Endothelial cell (in vitro differentiated cells): ENCODE data around the gene GRM7. TPM values are rescaled to one million over a fixed set of nuclear protein-coding genes. Genes with fewer than 3 reads are reported as not detected.

ENCODE experiments used
- DNase-seq: peaks from one replicate; pipeline ENCODE4 v3.0.0; 2021; ENCODE audit warnings: low spot score
- H3K27ac Mint-ChIP-seq: one replicate; pipeline ENCODE4 v1.8.0; 2021; ENCODE audit warnings: mixed read lengths, inconsistent platforms; ENCODE audit not compliant: unreplicated experiment
- H3K27me3 Mint-ChIP-seq: one replicate; pipeline ENCODE4 v1.8.0; 2021; ENCODE audit warnings: mild to moderate bottlenecking, moderate library complexity, mixed read lengths, inconsistent platforms; ENCODE audit not compliant: unreplicated experiment
- H3K36me3 Mint-ChIP-seq: one replicate; pipeline ENCODE4 v1.8.0; 2021; ENCODE audit warnings: mild to moderate bottlenecking, low read depth, mixed read lengths, inconsistent platforms; ENCODE audit not compliant: unreplicated experiment
- H3K4me1 Mint-ChIP-seq: one replicate; pipeline ENCODE4 v1.8.0; 2021; ENCODE audit warnings: mild to moderate bottlenecking, mixed read lengths, inconsistent platforms; ENCODE audit not compliant: unreplicated experiment
- H3K4me3 Mint-ChIP-seq: one replicate; pipeline ENCODE4 v1.8.0; 2021; ENCODE audit warnings: mild to moderate bottlenecking, mixed read lengths, inconsistent platforms; ENCODE audit not compliant: unreplicated experiment
- H3K9me3 Mint-ChIP-seq: one replicate; pipeline ENCODE4 v1.8.0; 2021; ENCODE audit warnings: mixed read lengths, inconsistent platforms; ENCODE audit not compliant: unreplicated experiment
- total RNA-seq: library from RNA; stranded (reverse); fragmentation: NEBNext Ultra II Directional; extraction: Animal tissue kit (Norgen Biotek cat#: 25700); gene quantifications from one replicate; pipeline ENCODE4 v1.2.1, GENCODE V29; 2021; ENCODE audit not compliant: unreplicated experiment
- TF ChIP-seq, protein P1 (sequence below): fragments of 200-600 bp; sonication (generic); IDR thresholded peaks from one replicate; pipeline ENCODE4 v1.5.0; 2021; ENCODE audit warnings: antibody characterized with exemption; ENCODE audit not compliant: unreplicated experiment

GRM7 gene
- total RNA-seq, 1 donor from 2014 or later = 0.18 TPM

DNA sequence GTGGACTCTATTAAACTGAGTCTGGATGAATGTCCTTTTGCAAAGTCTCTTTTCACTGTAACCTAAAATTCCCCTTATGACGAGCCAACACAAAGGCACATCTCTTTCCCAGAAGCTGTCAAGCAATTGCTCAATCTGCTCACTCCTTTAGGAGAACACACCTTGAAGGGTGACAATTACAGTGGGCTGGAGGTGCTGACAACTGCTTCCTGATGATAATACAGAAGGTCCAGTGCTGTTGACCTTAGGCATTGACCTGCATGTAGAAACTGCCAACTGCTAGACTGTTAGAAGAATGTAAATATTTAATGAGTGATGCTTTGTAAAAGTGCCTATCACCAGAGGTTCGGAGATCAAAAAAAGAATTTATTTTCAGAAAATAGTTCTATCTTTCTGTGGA lies 757.7 kb downstream of the GRM7 start:
- Mint-ChIP-seq H3K36me3 (no peaks in the 10 kb centered on the region), H3K9me3 (no peaks in the 10 kb centered on the region)
- TF ChIP-seq, protein P1, sequence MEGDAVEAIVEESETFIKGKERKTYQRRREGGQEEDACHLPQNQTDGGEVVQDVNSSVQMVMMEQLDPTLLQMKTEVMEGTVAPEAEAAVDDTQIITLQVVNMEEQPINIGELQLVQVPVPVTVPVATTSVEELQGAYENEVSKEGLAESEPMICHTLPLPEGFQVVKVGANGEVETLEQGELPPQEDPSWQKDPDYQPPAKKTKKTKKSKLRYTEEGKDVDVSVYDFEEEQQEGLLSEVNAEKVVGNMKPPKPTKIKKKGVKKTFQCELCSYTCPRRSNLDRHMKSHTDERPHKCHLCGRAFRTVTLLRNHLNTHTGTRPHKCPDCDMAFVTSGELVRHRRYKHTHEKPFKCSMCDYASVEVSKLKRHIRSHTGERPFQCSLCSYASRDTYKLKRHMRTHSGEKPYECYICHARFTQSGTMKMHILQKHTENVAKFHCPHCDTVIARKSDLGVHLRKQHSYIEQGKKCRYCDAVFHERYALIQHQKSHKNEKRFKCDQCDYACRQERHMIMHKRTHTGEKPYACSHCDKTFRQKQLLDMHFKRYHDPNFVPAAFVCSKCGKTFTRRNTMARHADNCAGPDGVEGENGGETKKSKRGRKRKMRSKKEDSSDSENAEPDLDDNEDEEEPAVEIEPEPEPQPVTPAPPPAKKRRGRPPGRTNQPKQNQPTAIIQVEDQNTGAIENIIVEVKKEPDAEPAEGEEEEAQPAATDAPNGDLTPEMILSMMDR = no peak

DNA sequence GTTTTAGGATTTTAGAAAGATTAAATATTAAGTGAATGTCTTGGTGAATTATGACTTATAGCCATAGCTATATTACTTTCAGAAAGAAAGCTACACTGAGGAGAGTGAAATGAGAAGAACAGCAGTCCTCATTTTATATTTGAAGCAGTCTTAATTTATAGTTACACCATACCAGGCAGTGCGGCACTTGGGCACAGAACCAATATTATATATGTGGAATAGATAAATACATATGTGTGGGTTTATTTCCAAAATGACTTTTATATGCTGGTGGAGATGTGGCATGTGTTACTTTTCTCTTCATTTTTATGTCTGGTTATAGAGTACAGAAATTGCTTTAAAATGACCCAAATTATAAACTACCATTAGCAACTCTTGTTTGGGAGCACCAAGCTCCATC lies 759.5 kb downstream of the GRM7 start:
- no peak overlapping the region for H3K27ac Mint-ChIP-seq
- no peaks in the 10 kb centered on the region for H3K9me3 Mint-ChIP-seq
- peaks cover 3% of the 10 kb centered on the region for H3K4me1 Mint-ChIP-seq

More for the DNA sequence above, 757.7 kb downstream of the GRM7 start:
- H3K4me3 Mint-ChIP-seq = no peak overlapping the region
- no peak for DNase-seq
- peaks cover 3% of the 10 kb centered on the region for H3K4me1 Mint-ChIP-seq
- H3K27ac Mint-ChIP-seq = no peak overlapping the region
- H3K27me3 Mint-ChIP-seq = peaks cover 4% of the 10 kb centered on the region

DNA sequence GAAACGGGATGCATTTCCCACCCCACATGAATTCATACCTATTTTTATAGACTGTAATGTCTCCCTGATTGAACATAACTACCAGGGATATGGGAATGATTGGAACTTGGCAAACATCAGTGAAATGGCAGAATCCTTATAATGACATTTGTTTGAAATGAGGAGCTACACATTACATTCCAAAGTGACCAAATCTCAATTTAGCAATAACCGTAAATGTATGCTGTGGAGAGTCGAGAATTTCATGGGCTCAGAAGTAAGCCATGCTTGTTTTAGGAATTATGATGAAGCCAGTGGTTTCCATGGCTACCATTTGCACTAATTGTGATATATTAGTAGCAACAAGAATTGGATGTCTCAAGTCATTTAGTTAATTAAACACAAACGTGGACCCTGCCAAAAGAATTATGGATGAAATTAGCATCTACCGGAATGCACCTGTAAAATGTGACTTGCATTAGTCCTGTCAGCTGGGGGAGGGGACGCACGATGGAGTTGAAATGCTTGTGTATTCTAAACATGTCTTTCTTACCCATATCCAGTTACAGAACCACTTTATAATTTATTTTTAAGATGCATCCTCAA lies 760.2 kb downstream of the GRM7 start:
- DNase-seq = no peak
- H3K27me3 Mint-ChIP-seq = peaks cover 4% of the 10 kb centered on the region
- no peak overlapping the region for H3K4me3 Mint-ChIP-seq
- no peaks in the 10 kb centered on the region for H3K9me3 Mint-ChIP-seq
- H3K36me3 Mint-ChIP-seq = no peaks in the 10 kb centered on the region
- TF ChIP-seq, protein P1 = no peak
- peaks cover 3% of the 10 kb centered on the region for H3K4me1 Mint-ChIP-seq
- no peak overlapping the region for H3K27ac Mint-ChIP-seq

More for the DNA sequence above, 759.5 kb downstream of the GRM7 start:
- Mint-ChIP-seq H3K36me3 (no peaks in the 10 kb centered on the region), H3K27me3 (peaks cover 4% of the 10 kb centered on the region), H3K4me3 (no peak overlapping the region)
- TF ChIP-seq, protein P1 = no peak
- DNase-seq = no peak

DNA sequence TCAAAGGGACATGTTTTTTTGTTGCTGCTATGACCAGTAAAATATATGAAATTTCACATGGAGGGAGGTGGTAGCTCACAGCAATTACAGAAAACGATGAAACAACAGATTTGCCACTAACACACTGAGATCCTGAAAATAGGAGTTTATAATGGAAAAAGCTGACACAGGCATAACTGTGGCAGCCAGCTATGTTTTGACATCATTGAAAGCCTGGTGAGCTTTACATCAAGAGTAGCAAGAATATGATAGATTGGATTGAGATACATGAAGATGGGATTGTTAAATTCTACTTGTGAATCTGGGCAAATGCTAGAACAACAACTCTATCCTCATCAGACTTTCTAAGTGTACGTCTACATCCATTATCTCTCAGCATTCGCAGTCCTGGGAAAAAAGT lies 760.7 kb downstream of the GRM7 start:
- peaks cover 4% of the 10 kb centered on the region for H3K27me3 Mint-ChIP-seq
- H3K27ac Mint-ChIP-seq = no peak overlapping the region
- no peak overlapping the region for H3K4me3 Mint-ChIP-seq
- TF ChIP-seq, protein P1 = no peak
- DNase-seq = no peak
- no peaks in the 10 kb centered on the region for H3K36me3 Mint-ChIP-seq
- peaks cover 3% of the 10 kb centered on the region for H3K4me1 Mint-ChIP-seq
- H3K9me3 Mint-ChIP-seq = no peaks in the 10 kb centered on the region

DNA sequence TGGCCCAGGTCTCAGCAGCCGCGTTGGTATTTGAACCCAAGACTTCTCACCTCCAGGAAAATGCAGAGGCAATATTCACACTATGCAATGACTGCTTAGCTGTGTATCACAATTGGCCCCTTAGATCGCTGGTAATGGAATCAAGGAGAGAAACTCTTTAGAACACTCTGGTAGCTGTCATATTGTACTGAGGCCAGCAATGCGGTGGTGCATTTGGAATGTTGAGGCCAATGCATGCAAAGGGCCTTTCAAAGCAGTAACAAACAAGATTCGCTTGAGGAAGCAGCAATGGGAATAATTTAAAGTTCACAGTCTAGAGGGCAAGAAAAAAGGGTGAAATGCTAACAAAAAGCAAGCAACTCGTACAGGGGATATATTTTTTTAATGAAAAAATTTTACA lies 764.1 kb downstream of the GRM7 start:
- no peak overlapping the region for H3K4me3 Mint-ChIP-seq
- no peaks in the 10 kb centered on the region for H3K4me1 Mint-ChIP-seq
- no peaks in the 10 kb centered on the region for H3K9me3 Mint-ChIP-seq
- no peak overlapping the region for H3K27ac Mint-ChIP-seq
- TF ChIP-seq, protein P1 = no peak
- H3K27me3 Mint-ChIP-seq = peaks cover 4% of the 10 kb centered on the region
- no peaks in the 10 kb centered on the region for H3K36me3 Mint-ChIP-seq
- DNase-seq = no peak
